ENCODE data around the gene ULBP3.

ULBP3 gene

DNA sequence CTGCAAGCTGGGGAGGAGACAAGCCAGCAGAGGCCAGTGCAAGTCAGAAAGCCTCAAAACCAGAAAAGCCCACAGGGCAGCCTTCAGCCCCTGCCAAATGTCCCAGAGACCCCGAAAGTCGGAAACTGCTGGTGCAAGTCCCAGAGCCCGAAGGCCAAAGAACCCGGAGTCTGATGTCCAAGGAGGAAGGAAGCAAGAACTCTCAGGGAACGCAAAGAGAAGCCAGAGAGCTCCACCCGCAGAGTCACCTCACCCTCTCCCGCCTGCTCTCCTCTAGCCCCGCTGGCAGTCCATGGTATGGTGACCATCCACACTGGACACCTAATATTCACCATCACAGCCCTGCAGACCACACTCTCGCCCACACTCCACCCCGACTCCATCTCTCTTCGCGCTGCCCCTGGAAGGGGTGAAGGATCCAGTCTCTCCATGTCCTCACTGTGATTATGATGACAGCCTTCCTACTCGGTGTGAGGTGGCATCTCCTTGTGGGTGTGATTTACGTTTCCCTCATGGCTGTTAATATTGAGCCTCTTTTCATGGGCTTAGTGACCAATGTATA, 10.6 kb downstream of the ULBP3 start:
- TF ChIP-seq, protein P1, sequence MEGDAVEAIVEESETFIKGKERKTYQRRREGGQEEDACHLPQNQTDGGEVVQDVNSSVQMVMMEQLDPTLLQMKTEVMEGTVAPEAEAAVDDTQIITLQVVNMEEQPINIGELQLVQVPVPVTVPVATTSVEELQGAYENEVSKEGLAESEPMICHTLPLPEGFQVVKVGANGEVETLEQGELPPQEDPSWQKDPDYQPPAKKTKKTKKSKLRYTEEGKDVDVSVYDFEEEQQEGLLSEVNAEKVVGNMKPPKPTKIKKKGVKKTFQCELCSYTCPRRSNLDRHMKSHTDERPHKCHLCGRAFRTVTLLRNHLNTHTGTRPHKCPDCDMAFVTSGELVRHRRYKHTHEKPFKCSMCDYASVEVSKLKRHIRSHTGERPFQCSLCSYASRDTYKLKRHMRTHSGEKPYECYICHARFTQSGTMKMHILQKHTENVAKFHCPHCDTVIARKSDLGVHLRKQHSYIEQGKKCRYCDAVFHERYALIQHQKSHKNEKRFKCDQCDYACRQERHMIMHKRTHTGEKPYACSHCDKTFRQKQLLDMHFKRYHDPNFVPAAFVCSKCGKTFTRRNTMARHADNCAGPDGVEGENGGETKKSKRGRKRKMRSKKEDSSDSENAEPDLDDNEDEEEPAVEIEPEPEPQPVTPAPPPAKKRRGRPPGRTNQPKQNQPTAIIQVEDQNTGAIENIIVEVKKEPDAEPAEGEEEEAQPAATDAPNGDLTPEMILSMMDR (IDR thresholded peaks at IDR 0.05) = no peak

DNA sequence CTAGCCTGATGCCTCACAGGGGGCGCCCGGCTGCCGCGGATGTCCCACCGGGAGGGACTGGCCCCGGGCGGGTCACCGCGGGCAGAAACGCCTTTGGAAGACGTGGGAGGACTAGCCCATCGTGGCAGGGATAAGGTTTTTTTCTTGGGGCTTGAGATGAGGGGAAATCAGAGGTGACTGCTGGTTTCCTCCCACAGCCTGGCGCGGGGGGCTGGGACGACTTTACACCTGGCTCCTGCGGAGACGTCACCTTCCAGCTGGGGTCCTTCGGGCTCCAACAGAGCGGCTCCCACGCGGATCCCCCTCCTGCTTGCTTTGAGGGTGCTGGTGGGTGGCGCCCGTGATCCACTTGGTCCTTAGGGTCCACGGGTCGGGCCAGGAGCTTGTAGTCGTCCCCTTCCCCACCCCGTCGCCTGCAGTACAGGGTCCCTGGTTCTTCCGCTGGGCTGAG, 11.4 kb downstream of the ULBP3 start:
- TF ChIP-seq, protein P1 (IDR thresholded peaks at IDR 0.05) = no peak

DNA sequence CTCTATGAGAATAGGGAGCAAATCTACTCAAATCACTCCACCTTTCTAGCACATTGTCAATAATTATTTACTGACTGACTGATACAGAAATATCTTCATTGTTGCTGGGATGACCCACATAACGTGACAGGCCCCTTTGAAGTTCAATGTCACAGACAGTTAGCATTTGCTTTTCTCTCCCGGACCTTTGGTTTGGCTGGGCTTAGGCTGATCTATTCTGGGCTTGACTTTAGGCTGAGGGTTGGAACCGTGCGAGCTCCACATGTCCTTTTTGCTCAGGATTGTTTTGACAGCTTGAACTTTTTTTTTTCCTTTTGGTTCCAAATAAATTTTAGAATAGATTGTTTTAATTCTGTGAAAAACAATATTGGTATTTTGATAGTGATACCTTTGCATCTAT, 12.0 kb downstream of the ULBP3 start:
- TF ChIP-seq, protein P1 (IDR thresholded peaks at IDR 0.05) = no peak

DNA sequence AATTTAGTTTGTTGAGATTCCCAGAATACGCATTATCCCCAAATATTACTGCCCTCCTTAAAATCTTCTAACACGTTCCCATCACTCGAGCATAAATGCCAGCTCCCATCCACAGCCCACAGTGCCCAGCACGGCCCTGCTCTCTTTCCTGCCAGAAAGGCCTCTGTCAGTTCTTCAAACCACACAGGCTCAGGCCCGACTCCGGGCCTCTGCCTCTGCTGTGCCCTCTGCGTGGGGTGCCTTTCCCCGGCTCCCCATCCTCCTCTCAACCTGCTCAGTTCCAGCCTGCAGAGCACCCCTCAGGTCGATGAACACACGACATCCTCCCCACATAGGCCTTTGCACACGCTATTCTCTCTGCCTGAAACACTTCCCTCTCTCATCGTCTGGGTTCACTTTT, 12.8 kb downstream of the ULBP3 start:
- TF ChIP-seq, protein P1 (IDR thresholded peaks at IDR 0.05) = no peak

DNA sequence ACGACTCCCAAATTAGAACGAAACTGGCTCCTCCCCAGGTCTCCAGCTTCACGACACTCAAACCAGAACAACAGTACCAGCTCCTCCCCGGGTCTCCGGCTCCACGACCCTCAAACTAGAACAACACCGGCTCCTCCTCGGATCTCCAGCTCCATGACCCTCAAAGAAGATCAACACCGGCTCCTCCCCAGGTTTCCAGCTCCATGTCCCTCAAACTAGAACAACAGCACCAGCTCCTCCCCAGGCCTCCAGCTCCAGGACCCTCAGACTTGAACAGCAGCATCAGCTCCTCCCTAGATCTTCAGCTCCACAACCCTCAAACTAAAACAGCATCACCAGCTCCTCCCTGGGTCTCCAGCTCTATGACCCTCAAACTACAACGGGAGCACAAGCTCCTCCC, 13.8 kb downstream of the ULBP3 start:
- TF ChIP-seq, protein P1 (IDR thresholded peaks at IDR 0.05) = no peak

DNA sequence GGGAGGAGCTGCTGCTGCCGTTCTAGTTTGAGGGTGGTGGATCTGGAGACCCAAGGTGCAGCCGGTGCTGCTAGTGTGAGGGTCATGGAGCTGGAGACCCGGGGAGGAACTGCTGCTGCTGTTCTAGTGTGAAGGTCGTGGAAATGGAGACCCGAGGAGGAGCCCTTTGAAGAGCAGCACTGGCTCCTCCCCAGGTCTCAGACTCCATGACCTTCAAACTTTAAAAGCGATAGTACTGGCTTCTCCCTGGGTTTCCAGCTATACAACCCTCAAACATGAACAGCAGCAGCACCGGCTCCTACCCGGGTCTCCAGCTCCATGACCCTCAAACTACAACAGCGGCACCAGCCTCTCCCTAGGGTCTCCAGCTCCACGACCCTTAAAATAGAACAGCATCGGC, 15.5 kb downstream of the ULBP3 start:
- TF ChIP-seq, protein P1 (IDR thresholded peaks at IDR 0.05) = no peak

DNA sequence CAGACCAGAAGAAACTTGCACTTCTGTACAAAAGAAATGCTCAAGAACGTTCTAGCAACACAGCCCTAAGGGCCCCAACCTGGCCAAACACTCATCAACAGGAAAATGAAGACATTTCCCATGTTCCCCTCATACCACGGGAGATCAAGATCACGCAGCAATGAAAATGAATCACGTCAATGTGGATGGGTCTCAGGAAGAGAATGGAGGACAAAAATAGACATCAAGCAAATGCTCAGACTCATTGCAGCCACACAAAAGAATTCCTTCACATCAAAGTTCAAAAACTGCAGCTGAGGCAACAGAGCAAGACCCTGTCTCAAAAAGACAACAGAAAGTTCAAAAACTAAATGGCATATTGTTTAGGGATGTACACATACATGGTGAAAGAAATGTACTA, 18.1 kb downstream of the ULBP3 start:
- TF ChIP-seq, protein P1 (IDR thresholded peaks at IDR 0.05) = no peak

DNA sequence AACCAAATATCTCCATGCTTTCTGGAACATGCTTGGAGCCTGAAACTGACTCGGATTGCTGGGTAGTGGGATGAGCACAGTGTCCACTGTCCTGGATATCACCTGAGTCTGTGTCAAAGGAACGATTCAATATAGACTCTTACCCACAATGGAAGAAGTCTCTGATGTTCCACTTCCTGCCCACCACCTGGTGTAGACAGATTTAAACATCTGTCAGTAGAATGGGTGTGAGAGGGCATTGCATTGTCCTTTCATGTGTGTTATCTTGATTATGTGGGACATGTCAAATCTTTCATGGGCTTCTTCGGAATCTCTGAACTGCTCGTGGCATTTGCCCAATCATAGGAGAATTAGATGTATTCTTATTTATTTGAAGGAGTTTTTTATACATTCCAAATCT, 20.8 kb downstream of the ULBP3 start:
- TF ChIP-seq, protein P1 (IDR thresholded peaks at IDR 0.05) = no peak

Measured in LNCAP (cell line).